ENCODE data around the gene DIAPH2.
"Not testable (repeated sequence)": the region's sequence is repeated elsewhere in the genome, so short reads cannot be mapped to it uniquely, and the experiment has no call there.

The DIAPH2 gene

GRCh38 chrX:96693407-96693806 lies 8.8 kb downstream of the DIAPH2 start:
- no peak for DNase-seq (ENCODE audit: insufficient read length)
- no peak for TF ChIP-seq POLR2A (IDR thresholded peaks at IDR 0.05; ENCODE audit: low read depth, low read length)
- TF ChIP-seq TAF1 (IDR thresholded peaks at IDR 0.05; ENCODE audit: borderline replicate concordance, low read depth, low read length) = no peak
- no peak for TF ChIP-seq POLR2AphosphoS5 (IDR thresholded peaks at IDR 0.05; ENCODE audit: low read depth, low read length)
- FAIRE-seq = no peak

- DNase-seq (ENCODE audit: insufficient read length) (no peak), FAIRE-seq (no peak)
- TF ChIP-seq POLR2AphosphoS5 (IDR thresholded peaks at IDR 0.05; ENCODE audit: low read depth, low read length) (no peak), POLR2A (IDR thresholded peaks at IDR 0.05; ENCODE audit: low read depth, low read length) (no peak), TAF1 (IDR thresholded peaks at IDR 0.05; ENCODE audit: borderline replicate concordance, low read depth, low read length) (no peak)
Observed at GRCh38 chrX:96696462-96696861, 11.8 kb downstream of the DIAPH2 start.

GRCh38 chrX:96700625-96701024 lies 16.0 kb downstream of the DIAPH2 start:
- DNase-seq (ENCODE audit: insufficient read length) = no peak
- TF ChIP-seq POLR2AphosphoS5 (IDR thresholded peaks at IDR 0.05; ENCODE audit: low read depth, low read length) (no peak), POLR2A (IDR thresholded peaks at IDR 0.05; ENCODE audit: low read depth, low read length) (no peak), TAF1 (IDR thresholded peaks at IDR 0.05; ENCODE audit: borderline replicate concordance, low read depth, low read length) (no peak)
- FAIRE-seq = peak; percentile 27

- TF ChIP-seq TAF1 (IDR thresholded peaks at IDR 0.05; ENCODE audit: borderline replicate concordance, low read depth, low read length) = no peak
- TF ChIP-seq POLR2A (IDR thresholded peaks at IDR 0.05; ENCODE audit: low read depth, low read length) = no peak
- no peak for TF ChIP-seq POLR2AphosphoS5 (IDR thresholded peaks at IDR 0.05; ENCODE audit: low read depth, low read length)
- FAIRE-seq (no peak), DNase-seq (ENCODE audit: insufficient read length) (no peak)
Observed at GRCh38 chrX:96703379-96703778, 18.7 kb downstream of the DIAPH2 start.

- no peak for FAIRE-seq
- no peak for DNase-seq (ENCODE audit: insufficient read length)
- no peak for TF ChIP-seq POLR2A (IDR thresholded peaks at IDR 0.05; ENCODE audit: low read depth, low read length)
Observed at GRCh38 chrX:96703816-96704215, 19.2 kb downstream of the DIAPH2 start.

- no peak for DNase-seq (ENCODE audit: insufficient read length)
- no peak for TF ChIP-seq POLR2A (IDR thresholded peaks at IDR 0.05; ENCODE audit: low read depth, low read length)
- TF ChIP-seq POLR2AphosphoS5 (IDR thresholded peaks at IDR 0.05; ENCODE audit: low read depth, low read length) = no peak
- no peak for TF ChIP-seq TAF1 (IDR thresholded peaks at IDR 0.05; ENCODE audit: borderline replicate concordance, low read depth, low read length)
- no peak for FAIRE-seq
Observed at GRCh38 chrX:96704629-96705028, 20.0 kb downstream of the DIAPH2 start.

- DNase-seq (ENCODE audit: insufficient read length) (no peak), FAIRE-seq (no peak)
- TF ChIP-seq POLR2A (IDR thresholded peaks at IDR 0.05; ENCODE audit: low read depth, low read length) (no peak), POLR2AphosphoS5 (IDR thresholded peaks at IDR 0.05; ENCODE audit: low read depth, low read length) (no peak), TAF1 (IDR thresholded peaks at IDR 0.05; ENCODE audit: borderline replicate concordance, low read depth, low read length) (no peak)
Observed at GRCh38 chrX:96705905-96706304, 21.3 kb downstream of the DIAPH2 start.

- DNase-seq (ENCODE audit: insufficient read length) (no peak), FAIRE-seq (no peak)
- TF ChIP-seq POLR2AphosphoS5 (IDR thresholded peaks at IDR 0.05; ENCODE audit: low read depth, low read length) (no peak), TAF1 (IDR thresholded peaks at IDR 0.05; ENCODE audit: borderline replicate concordance, low read depth, low read length) (no peak), POLR2A (IDR thresholded peaks at IDR 0.05; ENCODE audit: low read depth, low read length) (no peak)
Observed at GRCh38 chrX:96707804-96708203, 23.2 kb downstream of the DIAPH2 start.

- DNase-seq (ENCODE audit: insufficient read length) (no peak), FAIRE-seq (no peak)
- TF ChIP-seq TAF1 (IDR thresholded peaks at IDR 0.05; ENCODE audit: borderline replicate concordance, low read depth, low read length) = no peak
- no peak for TF ChIP-seq POLR2AphosphoS5 (IDR thresholded peaks at IDR 0.05; ENCODE audit: low read depth, low read length)
- no peak for TF ChIP-seq POLR2A (IDR thresholded peaks at IDR 0.05; ENCODE audit: low read depth, low read length)
Observed at GRCh38 chrX:96710031-96710430, 25.4 kb downstream of the DIAPH2 start.

GRCh38 chrX:96713303-96713702 lies 28.7 kb downstream of the DIAPH2 start:
- no peak for FAIRE-seq
- TF ChIP-seq TAF1 (IDR thresholded peaks at IDR 0.05; ENCODE audit: borderline replicate concordance, low read depth, low read length) (no peak), POLR2A (IDR thresholded peaks at IDR 0.05; ENCODE audit: low read depth, low read length) (no peak), POLR2AphosphoS5 (IDR thresholded peaks at IDR 0.05; ENCODE audit: low read depth, low read length) (no peak)
- DNase-seq (ENCODE audit: insufficient read length) = no peak

GRCh38 chrX:96714393-96714792 lies 29.8 kb downstream of the DIAPH2 start:
- not testable (repeated sequence) for FAIRE-seq; DNase-seq (ENCODE audit: insufficient read length)

- DNase-seq (ENCODE audit: insufficient read length) = no peak
- no peak for FAIRE-seq
- TF ChIP-seq POLR2AphosphoS5 (IDR thresholded peaks at IDR 0.05; ENCODE audit: low read depth, low read length) = no peak
- no peak for TF ChIP-seq POLR2A (IDR thresholded peaks at IDR 0.05; ENCODE audit: low read depth, low read length)
- TF ChIP-seq TAF1 (IDR thresholded peaks at IDR 0.05; ENCODE audit: borderline replicate concordance, low read depth, low read length) = no peak
Observed at GRCh38 chrX:96715481-96715880, 30.8 kb downstream of the DIAPH2 start.

- TF ChIP-seq TAF1 (IDR thresholded peaks at IDR 0.05; ENCODE audit: borderline replicate concordance, low read depth, low read length) = no peak
- no peak for TF ChIP-seq POLR2AphosphoS5 (IDR thresholded peaks at IDR 0.05; ENCODE audit: low read depth, low read length)
- DNase-seq (ENCODE audit: insufficient read length) (no peak), FAIRE-seq (no peak)
Observed at GRCh38 chrX:96719161-96719875, 34.7 kb downstream of the DIAPH2 start.

All from GM12892 (cell line).